Esophagus squamous epithelium (tissue), 5 donors: ENCODE measurements around the gene PHF21B. TPM values are rescaled to one million over a fixed set of nuclear protein-coding genes. Genes with fewer than 3 reads are reported as not detected.

ENCODE experiments used
- DNase-seq: peaks from one replicate; lab custom pipeline; 2025; lab: John Stamatoyannopoulos, UW
- H3K27ac ChIP-seq, 4 donors: fragments of 200-600 bp; sonication (generic); one replicate each; pipeline ENCODE4 v1.5.1; 2016 to 2019; ENCODE audit warnings: mild to moderate bottlenecking in 1 of 4
- H3K27me3 ChIP-seq, 4 donors: fragments of 200-600 bp; sonication (generic); 1 replicate in 3 of 4; 2 replicates in 1 of 4; pipeline versions ENCODE4 v1.5.1 to v1.6.0; 2017 to 2021; ENCODE audit warnings: antibody characterized with exemption in 1 of 4
- H3K36me3 ChIP-seq, 3 donors: fragments of 200-600 bp; sonication (generic); one replicate each; pipeline ENCODE4 v1.5.1; 2016 to 2019
- H3K4me1 ChIP-seq, 3 donors: fragments of 200-600 bp; sonication (generic); one replicate each; pipeline ENCODE4 v1.5.1; 2017 to 2019
- H3K4me3 ChIP-seq, 4 donors: fragments of 200-600 bp; sonication (generic); 1 replicate in 3 of 4; 2 replicates in 1 of 4; pipeline ENCODE4 v1.5.1; 2016 to 2019; ENCODE audit warnings: mild to moderate bottlenecking in 2 of 4, moderate library complexity in 1 of 4
- H3K9me3 ChIP-seq, 3 donors: fragments of 200-600 bp; sonication (generic); one replicate each; pipeline ENCODE4 v1.5.1; 2016 to 2019
- POLR2A ChIP-seq, 4 donors: fragments of 450-650 bp; IDR thresholded peaks; one replicate each; pipeline ENCODE4 v1.6.1; 2017; ENCODE audit warnings: antibody characterized with exemption in 4 of 4, mild to moderate bottlenecking in 4 of 4, moderate library complexity in 3 of 4
- WGBS, 2 donors: methylation state at CpG; one replicate each; pipeline ENCODE4 v1.1.5; 2018; 5-methylcytosine and 5-hydroxymethylcytosine counted together
- intact Hi-C: fragments of 100-400 bp; cut with DNase I; formaldehyde crosslinking; loops from one replicate; pipeline ENCODE4 v1.15.0; 2022
- total RNA-seq, 4 donors: library from RNA; depleted of rRNA; stranded (reverse); fragments of >200 nt; gene quantifications; one replicate each; pipeline ENCODE4 v1.1.0, GENCODE V29; 2016
- TF ChIP-seq, protein P1 (sequence below), 6 experiments: fragments of 450-650 bp in 4 of 6; fragments of 200-600 bp in 2 of 6; sonication (generic) in 2 of 6; IDR thresholded peaks; one replicate each; pipeline ENCODE4 v1.5.1; 2016 to 2019; ENCODE audit warnings: antibody characterized with exemption in 6 of 6, mild to moderate bottlenecking in 4 of 6, moderate library complexity in 4 of 6
- donor health status: DM: yes; HTN: yes; CAD: no.

Gene PHF21B
- total RNA-seq, 4 donors from 2014 or later: 0.04 to 0.19 TPM; not detected in 2

DNA sequence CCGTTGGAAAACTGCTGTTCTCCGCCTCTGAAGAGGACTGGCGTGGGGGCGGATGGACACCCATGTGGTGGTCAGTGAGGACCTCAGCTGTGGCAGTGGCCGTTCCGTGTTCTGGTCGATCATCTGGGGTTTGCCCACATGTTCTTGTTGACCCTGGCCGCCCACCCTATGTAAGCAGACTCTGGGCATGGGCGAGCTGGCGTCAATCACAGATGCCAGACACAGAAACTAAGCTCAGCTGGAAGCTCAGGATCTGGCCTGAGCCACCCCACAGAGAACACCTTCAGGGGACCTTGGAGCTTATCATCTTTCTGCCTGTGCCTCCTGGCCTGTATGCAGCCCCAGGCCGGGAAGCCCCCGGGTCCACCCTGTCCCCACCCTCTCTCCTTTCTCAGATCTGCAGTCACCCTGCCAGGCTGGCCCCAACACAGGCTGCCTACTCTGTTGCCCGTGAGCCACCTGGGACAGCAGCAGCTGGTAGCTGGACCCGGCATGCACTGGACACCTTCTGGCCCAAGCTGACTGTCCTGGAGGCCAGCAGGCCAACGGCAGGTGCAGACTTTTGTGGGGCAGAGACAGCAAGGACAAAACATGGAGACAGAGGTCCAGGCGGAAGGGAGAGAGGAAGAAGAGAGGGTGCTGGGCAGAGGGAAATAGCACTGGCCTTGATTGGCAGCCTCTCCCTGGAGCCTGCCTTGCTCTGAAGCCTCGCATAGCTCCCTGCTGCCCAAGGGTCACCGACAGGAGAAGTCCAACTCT, 91.5 kb downstream of the PHF21B start:
- no peaks in the 10 kb centered on the region for H3K27me3 ChIP-seq
- H3K27ac ChIP-seq: no peak overlapping the region
- no peak for DNase-seq
- WGBS, 2 donors: 72 to 98% methylated on average over 4 to 5 of the region's 18 CpGs
- H3K9me3 ChIP-seq: no peaks in the 10 kb centered on the region
- H3K4me3 ChIP-seq: no peak overlapping the region
- intact Hi-C loops: no loop called here
- no peaks in the 10 kb centered on the region for H3K4me1 ChIP-seq
- H3K36me3 ChIP-seq: no peaks in the 10 kb centered on the region
- TF ChIP-seq, protein P1, sequence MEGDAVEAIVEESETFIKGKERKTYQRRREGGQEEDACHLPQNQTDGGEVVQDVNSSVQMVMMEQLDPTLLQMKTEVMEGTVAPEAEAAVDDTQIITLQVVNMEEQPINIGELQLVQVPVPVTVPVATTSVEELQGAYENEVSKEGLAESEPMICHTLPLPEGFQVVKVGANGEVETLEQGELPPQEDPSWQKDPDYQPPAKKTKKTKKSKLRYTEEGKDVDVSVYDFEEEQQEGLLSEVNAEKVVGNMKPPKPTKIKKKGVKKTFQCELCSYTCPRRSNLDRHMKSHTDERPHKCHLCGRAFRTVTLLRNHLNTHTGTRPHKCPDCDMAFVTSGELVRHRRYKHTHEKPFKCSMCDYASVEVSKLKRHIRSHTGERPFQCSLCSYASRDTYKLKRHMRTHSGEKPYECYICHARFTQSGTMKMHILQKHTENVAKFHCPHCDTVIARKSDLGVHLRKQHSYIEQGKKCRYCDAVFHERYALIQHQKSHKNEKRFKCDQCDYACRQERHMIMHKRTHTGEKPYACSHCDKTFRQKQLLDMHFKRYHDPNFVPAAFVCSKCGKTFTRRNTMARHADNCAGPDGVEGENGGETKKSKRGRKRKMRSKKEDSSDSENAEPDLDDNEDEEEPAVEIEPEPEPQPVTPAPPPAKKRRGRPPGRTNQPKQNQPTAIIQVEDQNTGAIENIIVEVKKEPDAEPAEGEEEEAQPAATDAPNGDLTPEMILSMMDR (IDR thresholded peaks at IDR 0.05): no peak
- TF ChIP-seq POLR2A (IDR thresholded peaks at IDR 0.05): no peak

DNA sequence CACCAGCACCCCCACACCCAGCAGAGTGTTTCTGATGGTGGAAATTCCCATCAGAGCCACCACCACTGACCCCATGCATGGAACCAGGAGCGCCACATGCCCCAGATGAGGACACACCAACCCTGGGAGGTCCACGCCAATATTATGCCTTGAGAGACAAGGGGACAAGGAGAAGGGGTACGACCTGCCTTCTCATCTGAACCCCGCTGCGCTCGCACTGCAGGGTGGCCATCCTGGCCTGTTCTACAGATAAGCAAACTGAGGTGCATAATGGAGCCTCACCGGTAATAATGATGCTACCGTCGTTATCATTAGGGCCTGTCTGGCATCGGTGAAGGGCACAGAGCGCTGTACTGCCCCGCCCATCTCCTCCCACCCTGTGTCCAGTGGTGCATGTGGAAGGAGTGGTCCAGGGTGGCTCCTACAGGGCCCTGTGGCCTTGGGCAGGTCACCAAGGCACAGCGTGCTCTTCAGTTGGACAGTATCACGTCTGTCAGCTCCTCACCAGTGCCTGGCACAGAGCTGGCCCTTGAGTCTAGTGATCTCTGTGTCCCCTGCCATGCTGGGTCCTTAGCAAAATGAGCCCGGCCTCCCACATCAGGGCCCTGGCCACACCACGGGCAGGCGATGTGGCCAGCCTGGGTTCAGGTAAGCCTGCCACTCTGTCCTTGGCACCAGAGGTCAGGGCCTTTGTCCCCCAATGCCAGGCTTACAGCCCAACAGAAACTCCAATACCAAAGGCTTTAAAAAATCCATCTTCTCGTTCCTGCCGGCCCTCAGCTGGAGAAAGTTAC, 92.2 kb downstream of the PHF21B start:
- Histone ChIP-seq H3K4me3 (no peak overlapping the region), H3K9me3 (no peaks in the 10 kb centered on the region), H3K36me3 (no peaks in the 10 kb centered on the region), H3K4me1 (no peaks in the 10 kb centered on the region), H3K27ac (no peak overlapping the region), H3K27me3 (no peaks in the 10 kb centered on the region)
- WGBS, 2 donors: 84 to 88% methylated on average over 9 to 12 of the region's 19 CpGs
- intact Hi-C loops: no loop called here
- TF ChIP-seq POLR2A (IDR thresholded peaks at IDR 0.05): no peak
- TF ChIP-seq, protein P1 (IDR thresholded peaks at IDR 0.05): no peak
- no peak for DNase-seq

DNA sequence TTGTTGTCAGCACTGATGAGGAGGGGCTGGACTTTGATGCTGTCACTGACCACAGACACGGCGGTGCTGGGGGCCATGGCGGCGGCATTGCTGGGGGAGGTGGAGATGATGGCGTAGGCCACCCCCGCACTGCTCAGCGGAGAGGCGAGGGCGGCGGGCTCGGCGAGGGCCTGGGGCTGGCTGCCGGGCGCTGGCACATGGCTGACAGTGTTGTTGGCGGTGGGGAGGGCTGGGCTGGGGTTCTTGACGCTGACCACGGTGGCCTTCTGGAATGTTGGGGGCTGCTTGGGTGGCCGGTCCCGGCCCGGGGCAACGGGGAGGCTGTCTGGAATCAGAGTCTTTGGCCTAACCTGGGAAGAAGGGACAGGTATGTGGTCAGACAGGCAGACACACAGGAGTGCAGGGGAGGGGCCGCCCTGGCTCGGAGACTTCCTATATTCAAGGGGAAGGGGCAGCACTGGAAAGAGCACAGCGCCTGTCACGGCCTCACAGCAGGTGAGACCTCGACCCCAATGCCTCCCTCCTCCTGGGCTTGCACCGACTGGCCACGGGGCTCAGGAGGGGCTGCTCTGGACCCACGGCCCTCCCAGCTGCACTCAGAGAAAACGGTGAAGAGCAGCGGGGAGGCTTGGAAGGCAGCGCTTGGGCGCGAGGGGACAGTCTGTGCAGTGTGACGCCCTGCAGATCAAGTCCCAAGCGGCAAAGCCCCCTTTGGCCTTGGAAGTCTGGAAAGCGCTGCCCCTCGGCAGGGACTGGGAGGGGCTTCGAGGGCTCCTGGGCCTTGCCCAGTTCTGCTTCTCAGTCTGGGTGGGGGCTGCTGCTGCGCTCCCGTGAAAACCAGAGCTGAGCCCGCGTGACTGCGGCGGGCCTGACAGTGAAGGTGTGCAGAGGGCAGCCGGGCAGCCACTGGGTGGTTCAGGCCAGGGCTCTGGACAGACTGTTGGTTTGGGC, 93.2 kb downstream of the PHF21B start:
- H3K9me3 ChIP-seq: no peaks in the 10 kb centered on the region
- no peak for TF ChIP-seq POLR2A (IDR thresholded peaks at IDR 0.05)
- TF ChIP-seq, protein P1 (IDR thresholded peaks at IDR 0.05): no peak
- H3K4me1 ChIP-seq: no peaks in the 10 kb centered on the region
- no peak overlapping the region for H3K27ac ChIP-seq
- no peak for DNase-seq
- WGBS, 2 donors: 81 to 86% methylated on average over 7 to 8 of the region's 46 CpGs
- no peak overlapping the region for H3K4me3 ChIP-seq
- H3K27me3 ChIP-seq: no peaks in the 10 kb centered on the region
- H3K36me3 ChIP-seq: no peaks in the 10 kb centered on the region
- intact Hi-C loops: no loop called here

GRCh38 chr22:44915441-44915840, 94.4 kb downstream of the PHF21B start:
- DNase-seq: no peak
- no peaks in the 10 kb centered on the region for H3K4me1 ChIP-seq
- no peak overlapping the region for H3K4me3 ChIP-seq
- WGBS, 2 donors: 75 to 77% methylated on average over 4 to 10 of the region's 10 CpGs
- H3K27me3 ChIP-seq: no peaks in the 10 kb centered on the region
- H3K27ac ChIP-seq: no peak overlapping the region
- H3K36me3 ChIP-seq: no peaks in the 10 kb centered on the region
- intact Hi-C loops: no loop called here
- no peaks in the 10 kb centered on the region for H3K9me3 ChIP-seq
- TF ChIP-seq POLR2A (IDR thresholded peaks at IDR 0.05): no peak
- TF ChIP-seq, protein P1 (IDR thresholded peaks at IDR 0.05): no peak
